HepG2 (cell line): ENCODE data around the gene ANO2. TPM values are rescaled to one million over a fixed set of nuclear protein-coding genes. Genes with fewer than 3 reads are reported as not detected.
"Not testable (repeated sequence)": the region's sequence is repeated elsewhere in the genome, so short reads cannot be mapped to it uniquely, and the experiment has no call there.

Source experiments
- ATAC-seq: fragments of 200-7000 bp; cut with Tn5 transposase; 3 replicates; pipeline ENCODE4 v1.9.1; 2020; ENCODE audit warnings: mild to moderate bottlenecking, moderate library complexity
- BruUV-seq: library from RNA; stranded (reverse); fragments of 400-500 nt; replicated peaks from 2 replicates; lab custom pipeline; 2021; lab: Mats Ljungman, UMichigan
- CTCF ChIA-PET: fragments of 300-600 bp; formaldehyde crosslinking; extraction: SDS; loops from one replicate; lab custom pipeline; 2021; ENCODE audit warnings: low total read pairs, inconsistent platforms, low intra/inter-chr PET ratio; lab: Yijun Ruan, JAX
- POLR2A ChIA-PET: fragments of 350-600 bp; sonication (Branson Sonifier 250); formaldehyde crosslinking; loops from one replicate; lab custom pipeline; 2020; ENCODE audit warnings: antibody characterized with exemption, inconsistent platforms; lab: Yijun Ruan, JAX
- DNase-seq: peaks from one replicate; pipeline ENCODE4 v3.0.0-alpha.2; 2015; ENCODE audit warnings: low spot score
- FAIRE-seq: peaks from 3 replicates; lab custom pipeline; 2011; peaks lifted over from hg19 to GRCh38; lab: Jason Lieb, UNC
- H2AFZ ChIP-seq: one replicate; pipeline ENCODE4 v1.6.1; 2011; ENCODE audit warnings: low read length, inconsistent platforms
- H3K27ac ChIP-seq: fragments of 300-600 bp; 3 replicates; pipeline ENCODE4 v1.8.0; 2011; ENCODE audit warnings: mixed run types, mild to moderate bottlenecking, mixed read lengths, low read length, inconsistent platforms; ENCODE audit not compliant: insufficient read depth; ENCODE audit errors: extremely low read length
- H3K27me3 ChIP-seq, 2 experiments: fragments of 200-600 bp in 1 of 2; 2 replicates in 1 of 2; 3 replicates in 1 of 2; pipeline versions ENCODE4 v1.6.0 to v1.8.0; 2011; ENCODE audit warnings: low read length in 2 of 2, mild to moderate bottlenecking in 2 of 2, moderate library complexity in 2 of 2, inconsistent platforms in 1 of 2; ENCODE audit not compliant: insufficient read depth in 2 of 2, control insufficient read depth in 1 of 2
- H3K36me3 ChIP-seq, 2 experiments: fragments of 200-600 bp in 1 of 2; replicated peaks in 1 of 2; 2 replicates in 1 of 2; 3 replicates in 1 of 2; pipeline versions ENCODE4 v1.5.1 to v1.8.0; 2011; ENCODE audit warnings: low read length in 2 of 2, inconsistent platforms in 1 of 2; ENCODE audit not compliant: insufficient read depth in 2 of 2, control insufficient read depth in 1 of 2
- H3K4me1 ChIP-seq: 2 replicates; pipeline ENCODE4 v1.5.1; 2012; ENCODE audit warnings: low read length, inconsistent platforms; ENCODE audit not compliant: insufficient read depth
- H3K4me2 ChIP-seq: 2 replicates; pipeline ENCODE4 v1.6.0; 2011; ENCODE audit warnings: low read depth, low read length, inconsistent platforms
- H3K4me3 ChIP-seq, 3 experiments: fragments of 200-600 bp in 1 of 3; sonication (generic), shearing (Covaris generic) in 1 of 3; replicated peaks in 1 of 3; 2 replicates each; pipeline ENCODE4 v1.5.1; 2011 to 2016; ENCODE audit warnings: low read length in 3 of 3, inconsistent platforms in 2 of 3, low read depth in 2 of 3, mild to moderate bottlenecking in 2 of 3, control low read depth in 1 of 3, mixed read lengths in 1 of 3; ENCODE audit not compliant: insufficient read depth in 1 of 3
- H3K79me2 ChIP-seq: one replicate; pipeline ENCODE4 v1.6.1; 2011; ENCODE audit warnings: low read length, inconsistent platforms; ENCODE audit not compliant: insufficient read depth
- H3K9ac ChIP-seq: 2 replicates; pipeline ENCODE4 v1.6.0; 2011; ENCODE audit warnings: mild to moderate bottlenecking, low read depth, low read length, inconsistent platforms; ENCODE audit not compliant: insufficient read depth
- H3K9me3 ChIP-seq: 2 replicates; pipeline ENCODE4 v1.5.1; 2012; ENCODE audit warnings: mild to moderate bottlenecking, low read length
- H4K20me1 ChIP-seq: 2 replicates; pipeline ENCODE4 v1.6.0; 2011; ENCODE audit warnings: inconsistent platforms, mild to moderate bottlenecking, low read length, moderate library complexity; ENCODE audit not compliant: insufficient read depth
- FOXO1 ChIP-seq: sonication (generic); formaldehyde crosslinking; IDR thresholded peaks from 2 replicates; pipeline ENCODE4 v1.4.0; 2020; ENCODE audit warnings: missing genetic modification reagents
- GATA4 ChIP-seq: sonication (generic); IDR thresholded peaks from 2 replicates; pipeline ENCODE4 v1.6.1; 2016; ENCODE audit warnings: antibody characterized with exemption, low read depth, borderline replicate concordance
- NFKBIZ ChIP-seq: IDR thresholded peaks from 2 replicates; pipeline ENCODE4 v1.6.1; 2018; ENCODE audit warnings: missing genetic modification reagents, missing compliant biosample characterization
- ZFX ChIP-seq: sonication (generic); formaldehyde crosslinking; IDR thresholded peaks from 2 replicates; pipeline ENCODE4 v1.4.0; 2020; ENCODE audit warnings: mild to moderate bottlenecking, low read depth, missing genetic modification reagents, moderate library complexity
- ZZZ3 ChIP-seq: sonication (generic); formaldehyde crosslinking; IDR thresholded peaks from 2 replicates; pipeline ENCODE4 v1.4.0; 2020; ENCODE audit warnings: missing genetic modification reagents, mild to moderate bottlenecking, borderline replicate concordance
- WGBS: methylation state at CpG from one replicate; pipeline ENCODE4 v1.1.6; 2017; ENCODE audit warnings: low lambda C conversion rate; 5-methylcytosine and 5-hydroxymethylcytosine counted together
- in situ Hi-C: cut with HindIII; loops from 2 replicates; pipeline ENCODE4 v1.10.0; 2017; ENCODE audit warnings: low pct_unique_long_range_greater_than_20kb; ENCODE audit not compliant: extremely low pct_ligation_motif_present
- intact Hi-C: fragments of 100-400 bp; cut with micrococcal nuclease; formaldehyde crosslinking; loops from one replicate; pipeline ENCODE4 v1.10.0; 2022; ENCODE audit not compliant: unreplicated experiment
- polyA plus RNA-seq, 8 experiments: library from polyadenylated mRNA; depleted of rRNA in 3 of 8; stranded (reverse) in 7 of 8; unstranded in 1 of 8; fragments of >200 nt; fragmentation: Illumina TruSeq in 4 of 8; extraction: Trizol in 4 of 8; gene quantifications; 2 replicates each; pipeline versions ENCODE4 v1.2.1 to v1.2.3, GENCODE V29; 2011 to 2016; ENCODE audit warnings: low read depth in 4 of 8, missing spikeins in 1 of 8, mixed read lengths in 1 of 8; ENCODE audit not compliant: insufficient read depth in 1 of 8
- total RNA-seq, 5 experiments: library from RNA; depleted of rRNA; stranded (reverse); fragments of >200 nt; fragmentation: Illumina TruSeq; extraction: Trizol; gene quantifications; 2 replicates each; pipeline ENCODE4 v1.2.3, GENCODE V29; 2016; ENCODE audit warnings: low read depth in 1 of 5

ANO2 gene
- total and polyA plus RNA-seq, 2 of the 13 experiments (the other 11 are each of a cell fraction or from before 2014, with no cell fraction given): 0.18 TPM; not detected in 1

DNA sequence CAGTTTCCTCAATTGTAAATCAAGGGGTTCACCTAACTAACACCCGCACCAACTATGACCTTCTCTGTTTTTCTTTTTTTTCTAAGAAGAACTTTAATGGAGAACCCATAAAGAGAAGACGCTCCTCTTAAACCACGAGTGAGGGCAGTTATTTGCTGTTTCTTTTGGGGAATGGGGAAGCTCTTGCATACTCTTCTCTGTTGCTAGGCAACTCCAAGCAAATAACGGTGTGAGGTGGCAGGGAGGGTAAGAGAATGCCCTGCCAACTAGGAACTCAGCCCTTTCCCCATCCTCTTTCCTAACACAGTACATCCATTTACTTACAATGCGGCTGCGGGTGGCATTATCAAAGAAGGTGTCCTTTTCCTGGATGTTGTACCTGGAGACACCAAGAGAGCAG, 114.9 kb downstream of the ANO2 start (continued):
- no peak for TF ChIP-seq ZFX
- no peak for TF ChIP-seq GATA4

GRCh38 chr12:5827591-5827990, 117.5 kb downstream of the ANO2 start:
- Histone ChIP-seq H3K4me3 (no peak overlapping the region), H3K4me1 (no peaks in the 10 kb centered on the region), H3K36me3 (no peaks in the 10 kb centered on the region), H3K9ac (no peak overlapping the region), H3K4me2 (no peak overlapping the region), H3K9me3 (no peaks in the 10 kb centered on the region), H3K27me3 (peaks cover 2 to 24% of the 10 kb centered on the region in 2 experiments; a peak in 1 of 5 replicates), H4K20me1 (no peaks in the 10 kb centered on the region), H2AFZ (no peak overlapping the region), H3K79me2 (no peaks in the 10 kb centered on the region), H3K27ac (no peak overlapping the region)
- ATAC-seq (no peak), FAIRE-seq (no peak), DNase-seq (no peak)
- BruUV-seq: no TSS peak
- WGBS: 26% methylated on average over 13 of the region's 22 CpGs
- CTCF ChIA-PET: no interaction called here
- POLR2A ChIA-PET: no interaction called here
- intact Hi-C loops (no loop called here), in situ Hi-C loops (no loop called here)
- TF ChIP-seq FOXO1: no peak
- no peak for TF ChIP-seq ZZZ3 (CRISPR knock-in tag)
- no peak for TF ChIP-seq NFKBIZ (CRISPR knock-in tag)

DNA sequence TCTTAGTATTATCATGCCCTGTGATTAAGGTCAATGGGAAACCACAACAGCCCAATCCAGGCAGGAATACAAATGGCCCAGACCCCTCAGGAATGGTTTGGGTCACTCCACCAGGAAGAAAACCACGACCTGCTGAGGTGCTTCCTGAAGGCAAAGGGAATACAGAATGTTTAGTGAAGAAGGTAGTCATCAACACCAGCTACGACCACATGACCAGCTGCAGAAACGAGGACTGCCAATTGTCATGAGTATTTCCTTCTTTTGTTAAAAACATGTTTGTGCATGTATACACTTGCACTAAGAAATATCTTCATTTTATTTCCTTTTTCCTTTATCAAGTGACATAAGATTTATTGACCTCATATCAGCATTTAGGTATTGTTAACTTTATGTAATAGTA, 119.3 kb downstream of the ANO2 start:
- H3K4me2 ChIP-seq, H4K20me1 ChIP-seq, FAIRE-seq, H3K4me1 ChIP-seq, H3K9me3 ChIP-seq, intact Hi-C loops, H3K27me3 ChIP-seq, H3K4me3 ChIP-seq, H3K79me2 ChIP-seq, BruUV-seq, DNase-seq, CTCF ChIA-PET, H2AFZ ChIP-seq, ATAC-seq, in situ Hi-C loops, H3K36me3 ChIP-seq, H3K9ac ChIP-seq, POLR2A ChIA-PET, H3K27ac ChIP-seq: not testable (repeated sequence)
- WGBS: 3% methylated on average over 2 of the region's 3 CpGs

- H3K4me3 ChIP-seq, H2AFZ ChIP-seq, H3K27ac ChIP-seq, BruUV-seq, CTCF ChIA-PET, H3K36me3 ChIP-seq, H3K4me2 ChIP-seq, H3K9ac ChIP-seq, H3K27me3 ChIP-seq, H4K20me1 ChIP-seq, ATAC-seq, DNase-seq, H3K9me3 ChIP-seq, H3K4me1 ChIP-seq, in situ Hi-C loops, H3K79me2 ChIP-seq, POLR2A ChIA-PET, intact Hi-C loops, FAIRE-seq: not testable (repeated sequence)
- 0% methylated on average over 1 of the region's 1 CpG for WGBS
Observed at GRCh38 chr12:5818877-5819276, 126.2 kb downstream of the ANO2 start.
